Neuron (in vitro differentiated cells): Measurements from ENCODE around the gene HELZ2.
"Not testable (repeated sequence)": the region's sequence is repeated elsewhere in the genome, so short reads cannot be mapped to it uniquely, and the experiment has no call there.

Experiments
- H2AFZ ChIP-seq: one replicate; pipeline ENCODE4 v1.6.1; 2013; ENCODE audit warnings: low read depth, mild to moderate bottlenecking, inconsistent platforms, low read length, moderate library complexity
- H3K27me3 ChIP-seq: one replicate; pipeline ENCODE4 v1.6.1; 2013; ENCODE audit warnings: low read length; ENCODE audit not compliant: insufficient read depth
- H3K36me3 ChIP-seq: one replicate; pipeline ENCODE4 v1.6.1; 2013; ENCODE audit warnings: low read length; ENCODE audit not compliant: insufficient read depth
- H3K4me1 ChIP-seq: one replicate; pipeline ENCODE4 v1.6.1; 2013; ENCODE audit warnings: low read length; ENCODE audit not compliant: insufficient read depth
- H3K4me3 ChIP-seq: 2 replicates; pipeline ENCODE4 v1.5.1; 2013; ENCODE audit warnings: mild to moderate bottlenecking, low read length, moderate library complexity
- H3K9me3 ChIP-seq: one replicate; pipeline ENCODE4 v1.6.1; 2013; ENCODE audit warnings: low read length

HELZ2 gene

DNA sequence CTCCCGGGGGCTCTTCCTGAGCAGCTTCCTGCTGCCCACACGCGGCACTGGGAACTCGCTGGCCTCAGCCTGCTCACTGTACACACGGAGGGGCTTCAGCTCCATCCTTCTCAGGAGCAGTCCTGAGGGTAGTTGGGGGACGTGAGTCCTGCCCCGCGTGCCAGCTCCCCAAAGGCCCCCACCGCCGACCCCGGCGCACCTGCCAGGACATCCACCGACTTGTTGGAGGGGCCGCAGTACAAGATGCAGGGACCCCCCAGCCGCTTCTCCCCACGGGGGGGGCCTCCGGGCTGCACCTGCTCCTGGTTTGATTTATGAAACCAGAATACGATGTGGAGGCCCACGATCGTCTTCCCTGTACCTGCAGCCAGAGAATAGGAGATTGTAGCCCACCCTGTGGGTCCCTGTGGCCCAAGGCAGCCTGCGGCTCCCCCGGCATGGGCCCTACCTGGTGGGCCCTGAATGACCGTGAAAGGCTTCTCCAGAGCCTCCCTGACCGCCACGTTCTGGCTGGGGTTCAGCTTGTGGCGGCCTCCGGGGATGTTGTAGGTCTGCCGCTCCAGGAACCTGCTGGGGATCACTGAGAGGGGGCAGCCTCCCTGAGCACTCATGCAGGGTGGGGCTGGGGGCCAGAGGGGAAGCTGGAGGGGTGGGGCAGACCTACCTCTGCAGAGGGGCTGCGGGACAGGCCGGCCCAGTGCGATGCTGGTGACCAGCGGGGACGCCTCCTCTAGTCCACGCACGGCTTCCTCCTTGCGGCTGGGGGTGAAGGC, 12.2 kb downstream of the HELZ2 start:
- Histone ChIP-seq H3K27me3 (no peaks in the 10 kb centered on the region), H3K4me3 (no peak overlapping the region), H3K4me1 (no peaks in the 10 kb centered on the region), H3K36me3 (no peaks in the 10 kb centered on the region), H3K9me3 (no peaks in the 10 kb centered on the region), H2AFZ (no peak overlapping the region)

DNA sequence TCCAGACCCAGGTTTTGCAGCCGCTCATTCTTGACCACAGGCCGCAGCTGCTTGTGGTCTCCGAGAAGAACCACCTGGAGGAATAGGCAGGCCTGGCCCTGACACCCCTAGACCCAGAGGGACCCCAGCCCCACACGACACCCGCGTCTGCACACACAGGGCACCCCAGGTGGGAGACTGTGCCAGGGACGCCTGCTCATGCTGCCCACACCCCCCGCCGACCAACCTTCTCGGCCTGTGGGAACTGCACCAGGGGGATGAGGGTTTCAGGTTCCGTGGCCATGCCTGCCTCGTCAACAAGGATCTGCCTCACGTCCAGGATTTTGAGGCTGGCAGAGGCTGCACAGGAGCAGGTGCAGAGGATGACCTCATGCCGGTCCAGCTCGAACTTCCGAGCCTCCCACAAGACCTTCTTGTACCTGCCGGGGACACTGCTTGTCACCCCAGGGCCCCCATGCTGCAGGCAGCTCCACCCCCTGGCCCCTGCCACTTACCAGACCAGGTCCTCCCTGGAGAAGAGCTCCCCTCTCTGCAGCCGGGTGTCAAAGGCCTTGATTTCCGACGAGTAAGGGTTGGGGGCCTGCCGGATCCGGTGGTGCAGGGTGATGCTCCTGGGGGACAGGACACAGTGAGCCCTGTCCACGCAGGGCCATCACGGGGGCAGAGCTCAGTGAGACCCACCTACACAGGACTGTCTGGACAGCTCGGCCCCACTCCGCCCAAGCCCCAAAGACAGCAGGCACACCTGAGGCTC, 13.0 kb downstream of the HELZ2 start:
- Histone ChIP-seq H3K4me1 (no peaks in the 10 kb centered on the region), H3K27me3 (no peaks in the 10 kb centered on the region), H3K36me3 (no peaks in the 10 kb centered on the region), H3K9me3 (no peaks in the 10 kb centered on the region), H3K4me3 (no peak overlapping the region), H2AFZ (no peak overlapping the region)

DNA sequence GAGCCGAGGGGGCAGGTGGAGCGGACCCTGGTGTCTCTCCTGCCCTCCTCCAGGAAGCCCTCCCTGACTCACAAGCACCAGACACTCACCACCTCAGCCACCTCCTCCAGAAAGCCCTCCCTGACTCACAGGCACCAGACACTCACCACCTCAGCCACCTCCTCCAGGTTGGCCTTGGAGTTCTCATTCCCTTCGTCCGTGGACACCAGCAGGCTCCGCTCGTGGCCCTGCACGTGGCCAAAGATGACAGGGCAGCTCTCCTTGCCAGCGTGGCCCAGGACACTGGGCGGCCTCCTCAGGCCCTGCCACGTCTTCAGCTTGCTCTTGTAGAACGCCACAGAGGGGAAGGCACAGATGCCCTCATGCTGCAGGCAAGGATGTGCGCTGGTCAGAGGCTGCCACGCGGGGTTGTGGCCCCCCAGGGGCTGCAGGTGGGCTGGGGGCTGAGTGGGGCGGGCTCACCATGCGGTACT, 13.7 kb downstream of the HELZ2 start:
- no peak overlapping the region for H3K4me3 ChIP-seq
- H3K9me3 ChIP-seq: no peaks in the 10 kb centered on the region
- no peaks in the 10 kb centered on the region for H3K36me3 ChIP-seq

DNA sequence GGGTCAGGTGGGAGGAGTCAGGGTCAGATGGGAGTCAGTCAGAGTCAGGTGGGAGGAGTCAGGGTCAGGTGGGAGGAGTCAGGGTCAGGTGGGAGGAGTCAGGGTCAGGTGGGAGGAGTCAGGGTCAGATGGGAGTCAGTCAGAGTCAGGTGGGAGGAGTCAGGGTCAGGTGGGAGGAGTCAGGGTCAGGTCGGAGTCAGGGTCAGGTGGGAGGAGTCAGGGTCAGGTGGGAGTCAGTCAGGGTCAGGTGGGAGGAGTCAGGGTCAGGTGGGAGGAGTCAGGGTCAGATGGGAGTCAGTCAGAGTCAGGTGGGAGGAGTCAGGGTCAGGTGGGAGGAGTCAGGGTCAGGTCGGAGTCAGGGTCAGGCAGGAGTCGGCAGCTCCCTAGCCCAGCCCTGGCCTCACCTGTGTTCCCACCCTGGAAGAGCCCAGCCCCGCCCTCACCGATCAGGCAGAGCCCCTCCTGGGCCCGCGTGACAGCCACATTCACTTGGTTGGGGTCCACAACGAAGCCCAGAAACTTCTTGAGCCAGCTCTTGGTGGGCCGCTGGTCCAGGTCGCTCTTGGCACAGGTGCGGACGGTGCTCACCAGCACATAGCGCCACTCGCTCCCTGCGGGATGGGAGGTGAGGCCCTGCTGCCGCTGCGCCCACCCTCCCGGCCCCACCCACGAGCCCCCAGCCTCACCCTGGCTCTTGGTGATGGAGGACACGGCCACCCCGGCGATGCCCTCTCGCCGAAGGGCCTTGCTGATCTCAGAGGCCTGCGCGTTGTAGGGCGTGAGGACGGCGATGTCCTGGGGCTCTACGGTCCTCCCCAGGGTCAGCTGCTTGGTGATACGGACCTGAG, 14.3 kb downstream of the HELZ2 start:
- not testable (repeated sequence) for H3K4me1 ChIP-seq, H3K36me3 ChIP-seq, H2AFZ ChIP-seq, H3K27me3 ChIP-seq, H3K4me3 ChIP-seq, H3K9me3 ChIP-seq

More for the DNA sequence above, 13.7 kb downstream of the HELZ2 start:
- Histone ChIP-seq H2AFZ (no peak overlapping the region), H3K27me3 (no peaks in the 10 kb centered on the region), H3K4me1 (no peaks in the 10 kb centered on the region)

DNA sequence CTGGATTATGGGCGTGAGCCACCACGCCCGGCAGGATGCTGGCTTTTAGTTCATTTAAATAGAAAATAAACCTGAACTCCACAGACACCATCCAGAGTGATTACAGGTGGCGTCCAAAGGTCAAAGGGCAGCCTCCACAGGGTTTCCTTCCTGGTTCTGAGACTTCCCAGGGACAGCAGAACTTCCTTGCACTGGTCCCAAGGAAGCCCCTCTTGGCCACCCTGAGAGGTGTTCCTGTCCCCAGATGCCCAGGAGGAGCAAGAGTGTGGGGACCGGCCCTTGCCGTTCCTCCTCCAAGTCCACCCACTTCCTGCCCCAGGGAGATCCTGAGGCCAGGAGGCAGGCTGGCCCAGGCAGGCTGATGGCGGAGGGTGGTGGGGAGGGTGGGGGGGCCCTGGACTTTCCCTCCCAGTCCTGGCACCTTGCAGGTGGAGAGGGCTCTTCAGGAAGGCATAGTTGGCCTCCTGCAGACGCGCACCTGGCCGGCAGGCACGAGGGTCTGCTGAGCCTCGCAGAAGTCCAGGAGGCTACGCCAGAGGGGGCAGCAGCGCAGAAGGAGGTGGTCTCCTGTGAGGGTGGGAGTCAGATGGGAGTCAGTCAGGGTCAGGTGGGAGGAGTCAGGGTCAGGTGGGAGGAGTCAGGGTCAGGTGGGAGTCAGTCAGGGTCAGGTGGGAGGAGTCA, 15.1 kb downstream of the HELZ2 start:
- H2AFZ ChIP-seq: no peak overlapping the region
- no peak overlapping the region for H3K4me3 ChIP-seq
- peaks cover 10% of the 10 kb centered on the region for H3K4me1 ChIP-seq
- no peaks in the 10 kb centered on the region for H3K27me3 ChIP-seq
- H3K9me3 ChIP-seq: no peaks in the 10 kb centered on the region
- H3K36me3 ChIP-seq: no peaks in the 10 kb centered on the region

DNA sequence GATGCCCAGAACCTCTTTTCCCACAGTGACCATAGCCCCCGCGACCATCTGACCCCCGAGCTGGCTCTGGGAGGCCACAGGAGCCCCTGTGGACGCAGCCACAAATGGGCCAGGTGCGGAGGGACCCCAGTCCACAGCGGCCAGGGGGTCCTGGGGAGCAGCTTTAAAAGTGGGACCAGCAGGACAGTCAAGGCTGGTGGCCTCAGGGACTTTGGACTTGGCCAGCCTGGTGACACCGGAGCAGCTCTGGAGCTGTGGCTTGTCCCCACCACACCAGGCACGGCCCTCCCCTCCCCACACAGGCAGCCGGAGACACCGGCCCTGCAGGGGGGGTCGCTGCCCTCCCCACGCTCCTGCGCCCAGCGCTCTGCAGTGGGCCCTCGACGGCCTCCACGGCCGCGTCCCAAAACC, 16.6 kb downstream of the HELZ2 start:
- Histone ChIP-seq H3K9me3 (no peaks in the 10 kb centered on the region), H3K27me3 (no peaks in the 10 kb centered on the region), H3K4me3 (no peak overlapping the region), H2AFZ (no peak overlapping the region), H3K4me1 (peaks cover 10% of the 10 kb centered on the region), H3K36me3 (no peaks in the 10 kb centered on the region)

DNA sequence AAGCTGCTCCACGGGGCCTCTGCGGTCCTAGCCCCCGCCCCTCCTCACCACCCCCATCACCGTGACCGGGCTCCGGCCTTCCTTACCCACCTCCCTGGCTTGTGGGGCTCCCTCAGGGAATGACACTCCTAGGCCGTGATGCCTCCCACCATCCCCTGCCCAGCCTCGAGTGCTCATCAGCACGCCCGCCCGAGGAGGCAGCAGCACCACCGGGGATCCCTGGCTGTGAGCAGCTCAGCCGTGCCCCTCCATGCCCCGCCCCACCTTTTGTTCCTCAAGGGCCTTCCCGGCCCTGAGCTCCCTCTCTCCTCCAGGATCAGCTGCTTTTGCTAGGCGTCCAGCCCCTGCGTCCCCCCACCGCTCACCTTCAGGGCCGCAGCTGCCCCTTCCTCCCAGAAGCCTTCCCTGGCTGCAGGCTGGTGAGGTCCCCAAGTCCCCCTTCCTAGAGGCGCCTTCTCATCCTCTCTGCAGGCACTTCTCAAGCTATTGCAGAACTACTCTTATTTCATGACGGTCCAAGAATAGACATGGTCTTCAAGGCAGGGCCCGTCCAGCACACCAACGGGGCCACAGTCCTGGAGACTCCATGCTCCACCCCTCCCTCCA, 17.1 kb downstream of the HELZ2 start:
- Histone ChIP-seq H2AFZ (no peak overlapping the region), H3K4me3 (no peak overlapping the region), H3K27me3 (no peaks in the 10 kb centered on the region)

DNA sequence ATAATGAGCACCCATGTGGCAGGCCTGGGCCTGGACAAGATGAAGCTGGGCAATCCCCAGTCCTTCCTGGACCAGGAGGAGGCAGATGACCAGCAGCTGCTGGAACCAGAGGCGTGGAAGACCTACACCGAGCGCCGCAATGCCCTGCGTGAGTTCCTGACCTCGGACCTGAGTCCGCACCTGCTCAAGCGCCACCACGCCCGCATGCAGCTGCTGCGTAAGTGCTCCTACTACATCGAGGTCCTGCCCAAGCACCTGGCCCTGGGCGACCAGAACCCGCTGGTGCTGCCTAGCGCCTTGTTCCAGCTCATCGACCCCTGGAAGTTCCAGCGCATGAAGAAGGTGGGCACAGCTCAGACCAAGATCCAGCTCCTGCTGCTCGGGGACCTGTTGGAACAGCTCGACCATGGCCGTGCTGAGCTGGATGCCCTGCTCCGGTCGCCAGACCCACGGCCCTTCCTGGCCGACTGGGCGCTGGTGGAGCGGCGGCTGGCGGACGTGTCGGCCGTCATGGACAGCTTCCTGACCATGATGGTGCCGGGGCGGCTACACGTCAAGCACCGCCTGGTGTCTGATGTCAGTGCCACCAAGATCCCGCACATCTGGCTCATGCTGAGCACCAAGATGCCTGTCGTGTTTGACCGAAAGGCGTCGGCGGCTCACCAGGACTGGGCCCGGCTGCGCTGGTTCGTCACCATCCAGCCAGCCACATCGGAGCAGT, 18.2 kb downstream of the HELZ2 start:
- no peak overlapping the region for H3K4me3 ChIP-seq
- H3K9me3 ChIP-seq: no peaks in the 10 kb centered on the region
- no peak overlapping the region for H2AFZ ChIP-seq
- H3K4me1 ChIP-seq: peaks cover 10% of the 10 kb centered on the region
- no peaks in the 10 kb centered on the region for H3K27me3 ChIP-seq
- no peaks in the 10 kb centered on the region for H3K36me3 ChIP-seq

More for the DNA sequence above, 17.1 kb downstream of the HELZ2 start:
- H3K4me1 ChIP-seq: peaks cover 10% of the 10 kb centered on the region
- no peaks in the 10 kb centered on the region for H3K36me3 ChIP-seq
- no peaks in the 10 kb centered on the region for H3K9me3 ChIP-seq

DNA sequence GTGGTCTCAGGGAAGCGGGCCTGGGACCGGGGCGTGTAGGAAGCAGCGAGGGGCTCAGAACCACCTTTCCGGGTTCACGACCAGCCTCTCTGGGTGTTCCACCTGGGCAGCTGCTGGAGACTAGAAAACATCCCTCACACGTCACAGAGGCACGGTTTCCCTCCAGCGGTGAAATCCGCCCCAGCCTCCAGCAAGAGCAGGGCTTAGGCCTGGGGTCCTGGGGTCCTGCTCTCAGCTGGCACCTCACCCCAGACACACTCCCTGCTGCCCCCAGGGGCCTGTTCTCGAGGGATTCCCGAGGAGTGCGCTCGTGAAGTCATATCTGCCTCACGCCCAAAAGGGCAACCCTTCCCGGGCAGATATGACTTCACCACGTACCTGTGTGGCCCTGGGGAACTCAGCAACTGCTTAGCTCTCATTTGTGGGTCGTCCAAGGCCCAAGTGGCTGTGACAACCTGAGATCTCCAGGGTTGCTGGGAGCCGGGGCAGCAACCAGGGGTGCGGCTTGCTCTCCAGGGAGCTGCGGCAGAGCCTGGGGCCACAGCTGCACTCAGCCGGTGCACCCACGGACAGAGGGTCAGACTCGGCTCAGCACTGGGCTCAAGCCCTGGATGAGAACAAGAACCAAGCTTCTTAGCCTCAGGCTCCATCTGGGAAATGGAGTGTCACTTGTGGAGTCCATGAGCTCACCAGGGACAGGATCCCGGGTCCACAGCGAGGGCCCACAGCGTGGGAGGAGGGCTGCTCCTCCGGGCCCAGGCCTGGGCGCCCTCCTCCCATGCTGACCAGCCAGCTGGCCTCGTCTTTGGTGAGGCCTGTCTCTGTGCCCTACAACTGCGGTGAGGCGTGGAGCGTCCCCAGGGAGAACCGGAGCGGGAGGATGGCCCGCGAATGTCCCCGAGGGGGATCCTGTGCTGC, 19.4 kb downstream of the HELZ2 start:
- peak overlapping the region; percentile 41 for H3K4me3 ChIP-seq
- H3K36me3 ChIP-seq: no peaks in the 10 kb centered on the region
- no peaks in the 10 kb centered on the region for H3K9me3 ChIP-seq
- peak overlapping the region; percentile 81 for H2AFZ ChIP-seq
- peaks cover 3% of the 10 kb centered on the region for H3K27me3 ChIP-seq
- peaks cover 10% of the 10 kb centered on the region for H3K4me1 ChIP-seq

DNA sequence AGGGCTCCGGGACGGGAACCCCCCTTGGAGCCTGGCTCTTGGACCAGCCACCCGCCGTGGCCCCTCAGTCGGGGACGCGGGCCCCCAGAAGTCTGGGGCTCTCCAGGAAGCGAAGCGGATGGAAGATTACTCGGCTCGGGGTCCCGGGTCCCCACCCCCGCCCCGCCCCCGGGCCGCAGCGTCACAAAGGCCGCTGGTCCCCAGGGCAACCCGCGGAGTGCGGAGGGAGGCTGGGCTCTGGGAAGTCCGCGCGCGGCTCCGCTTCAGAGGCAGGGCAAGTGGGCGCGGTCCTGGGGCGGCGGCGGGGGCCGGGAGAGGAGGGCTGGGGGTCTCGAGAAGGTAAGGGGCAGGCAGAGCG, 20.1 kb downstream of the HELZ2 start, which contains the start of gene FNDC11:
Gene FNDC11, plus strand, starts transcription at position 227 of the 358 bp plus-strand sequence. CDS start 1,505 bp downstream, outside the sequence.
- no peaks in the 10 kb centered on the region for H3K36me3 ChIP-seq
- H3K27me3 ChIP-seq: peaks cover 3% of the 10 kb centered on the region
- H3K4me3 ChIP-seq: peak within 1 kb of the TSS; percentile 41
- peaks cover 10% of the 10 kb centered on the region for H3K4me1 ChIP-seq
- H3K9me3 ChIP-seq: no peaks in the 10 kb centered on the region
- H2AFZ ChIP-seq: peak within 1 kb of the TSS; percentile 81
